Measurements from ENCODE around the gene C13orf42. TPM values are rescaled to one million over a fixed set of nuclear protein-coding genes. Genes with fewer than 3 reads are reported as not detected.

C13orf42 gene
- not detected in 2 replicates for total RNA-seq (2014; rRNA removed; shearing (Covaris generic))

- no peak for DNase-seq (ENCODE audit: low spot score)
Measured at GRCh38 chr13:51111174-51111573, at the start of gene C13orf42. TSS of gene C13orf42 (minus strand) at chr13:51111274. CDS start at chr13:51111209, 65 bp downstream.

- DNase-seq (ENCODE audit: low spot score): no peak
Measured at GRCh38 chr13:51158880-51159518, 47.9 kb upstream of the C13orf42 start.

- no peak for DNase-seq (ENCODE audit: low spot score)
Measured at GRCh38 chr13:51158365-51158764, 47.3 kb upstream of the C13orf42 start.

- no peak for DNase-seq (ENCODE audit: low spot score)
Measured at GRCh38 chr13:51156648-51157047, 45.6 kb upstream of the C13orf42 start.

GRCh38 chr13:51155776-51156515 lies 44.9 kb upstream of the C13orf42 start:
- DNase-seq (ENCODE audit: low spot score): no peak

- no peak for DNase-seq (ENCODE audit: low spot score)
Measured at GRCh38 chr13:51155161-51155560, 44.1 kb upstream of the C13orf42 start.

GRCh38 chr13:51154029-51154555 lies 43.0 kb upstream of the C13orf42 start:
- peak; percentile 73 for DNase-seq (ENCODE audit: low spot score)

GRCh38 chr13:51153527-51153926 lies 42.5 kb upstream of the C13orf42 start:
- DNase-seq (ENCODE audit: low spot score): no peak

GRCh38 chr13:51152701-51153100 lies 41.6 kb upstream of the C13orf42 start:
- DNase-seq (ENCODE audit: low spot score): no peak

- no peak for DNase-seq (ENCODE audit: low spot score)
Measured at GRCh38 chr13:51151463-51151862, 40.4 kb upstream of the C13orf42 start.

GRCh38 chr13:51148952-51149573 lies 38.0 kb upstream of the C13orf42 start:
- DNase-seq (ENCODE audit: low spot score): no peak

- no peak for DNase-seq (ENCODE audit: low spot score)
Measured at GRCh38 chr13:51148223-51148951, 37.3 kb upstream of the C13orf42 start.

- no peak for DNase-seq (ENCODE audit: low spot score)
Measured at GRCh38 chr13:51147732-51148131, 36.7 kb upstream of the C13orf42 start.

- DNase-seq (ENCODE audit: low spot score): no peak
Measured at GRCh38 chr13:51146667-51147066, 35.6 kb upstream of the C13orf42 start.

GRCh38 chr13:51137250-51137649 lies 26.2 kb upstream of the C13orf42 start:
- DNase-seq (ENCODE audit: low spot score): no peak

GRCh38 chr13:51136276-51136980 lies 25.4 kb upstream of the C13orf42 start:
- no peak for DNase-seq (ENCODE audit: low spot score)

GRCh38 chr13:51134763-51135365 lies 23.8 kb upstream of the C13orf42 start:
- no peak for DNase-seq (ENCODE audit: low spot score)

- DNase-seq (ENCODE audit: low spot score): no peak
Measured at GRCh38 chr13:51130348-51130747, 19.3 kb upstream of the C13orf42 start.

- peak; percentile 45 for DNase-seq (ENCODE audit: low spot score)
Measured at GRCh38 chr13:51125495-51126226, 14.6 kb upstream of the C13orf42 start.
